Renal cortex interstitium (tissue), 11 donors: ENCODE data around the gene SORCS2. TPM values are rescaled to one million over a fixed set of nuclear protein-coding genes. Genes with fewer than 3 reads are reported as not detected.

ENCODE experiments used
- DNase-seq, 11 donors: peaks; one replicate each; pipeline ENCODE4 v3.0.0-alpha.2; 2013; ENCODE audit warnings: low read depth in 9 of 11, low spot score in 4 of 11; ENCODE audit errors: extremely low read depth in 1 of 11
- polyA plus RNA-seq, 3 donors: library from polyadenylated mRNA; unstranded; fragments of 120-200 nt; gene quantifications; one replicate each; pipeline ENCODE4 v1.2.1, GENCODE V29; 2013; ENCODE audit not compliant: insufficient read length in 3 of 3

SORCS2 gene
- polyA plus RNA-seq, 3 donors, result 8.3 to 13.3 (median 9.9) TPM

GRCh38 chr4:7673121-7673520 is 480.8 kb downstream of the SORCS2 start:
- DNase-seq, result no peak

GRCh38 chr4:7674706-7675105 is 482.4 kb downstream of the SORCS2 start:
- no peak for DNase-seq

- no peak for DNase-seq
Observed at GRCh38 chr4:7675136-7675535, 482.8 kb downstream of the SORCS2 start.

GRCh38 chr4:7675612-7676320 is 483.4 kb downstream of the SORCS2 start:
- DNase-seq, result no peak

- no peak for DNase-seq
Observed at GRCh38 chr4:7676398-7676922, 484.1 kb downstream of the SORCS2 start.

GRCh38 chr4:7677086-7677485 is 484.7 kb downstream of the SORCS2 start:
- no peak for DNase-seq

- DNase-seq, result no peak
Observed at GRCh38 chr4:7677799-7678301, 485.5 kb downstream of the SORCS2 start.

- DNase-seq, result no peak
Observed at GRCh38 chr4:7678318-7678852, 486.0 kb downstream of the SORCS2 start.

- no peak for DNase-seq
Observed at GRCh38 chr4:7679406-7680040, 487.2 kb downstream of the SORCS2 start.

GRCh38 chr4:7680106-7680505 is 487.8 kb downstream of the SORCS2 start:
- no peak for DNase-seq

- DNase-seq, result no peak
Observed at GRCh38 chr4:7680731-7681130, 488.4 kb downstream of the SORCS2 start.

GRCh38 chr4:7683126-7683703 is 490.9 kb downstream of the SORCS2 start:
- no peak for DNase-seq

- DNase-seq, result no peak
Observed at GRCh38 chr4:7684294-7684693, 492.0 kb downstream of the SORCS2 start.

- DNase-seq, result no peak
Observed at GRCh38 chr4:7686070-7686870, 493.9 kb downstream of the SORCS2 start.

- no peak for DNase-seq
Observed at GRCh38 chr4:7687006-7687405, 494.7 kb downstream of the SORCS2 start.

- DNase-seq, result no peak
Observed at GRCh38 chr4:7687796-7688195, 495.5 kb downstream of the SORCS2 start.

- DNase-seq, result no peak
Observed at GRCh38 chr4:7689773-7690693, 497.7 kb downstream of the SORCS2 start.

- no peak for DNase-seq
Observed at GRCh38 chr4:7691061-7691460, 498.7 kb downstream of the SORCS2 start.
